Islet precursor cell (in vitro differentiated cells): ENCODE data around the gene GPATCH8.
A peak's percentile ranks its signal among the peaks of the same experiment; 100 is the strongest.

Experiments
- DNase-seq: peaks from one replicate; pipeline ENCODE4 v3.0.0-alpha.2; 2018

Gene GPATCH8

DNA sequence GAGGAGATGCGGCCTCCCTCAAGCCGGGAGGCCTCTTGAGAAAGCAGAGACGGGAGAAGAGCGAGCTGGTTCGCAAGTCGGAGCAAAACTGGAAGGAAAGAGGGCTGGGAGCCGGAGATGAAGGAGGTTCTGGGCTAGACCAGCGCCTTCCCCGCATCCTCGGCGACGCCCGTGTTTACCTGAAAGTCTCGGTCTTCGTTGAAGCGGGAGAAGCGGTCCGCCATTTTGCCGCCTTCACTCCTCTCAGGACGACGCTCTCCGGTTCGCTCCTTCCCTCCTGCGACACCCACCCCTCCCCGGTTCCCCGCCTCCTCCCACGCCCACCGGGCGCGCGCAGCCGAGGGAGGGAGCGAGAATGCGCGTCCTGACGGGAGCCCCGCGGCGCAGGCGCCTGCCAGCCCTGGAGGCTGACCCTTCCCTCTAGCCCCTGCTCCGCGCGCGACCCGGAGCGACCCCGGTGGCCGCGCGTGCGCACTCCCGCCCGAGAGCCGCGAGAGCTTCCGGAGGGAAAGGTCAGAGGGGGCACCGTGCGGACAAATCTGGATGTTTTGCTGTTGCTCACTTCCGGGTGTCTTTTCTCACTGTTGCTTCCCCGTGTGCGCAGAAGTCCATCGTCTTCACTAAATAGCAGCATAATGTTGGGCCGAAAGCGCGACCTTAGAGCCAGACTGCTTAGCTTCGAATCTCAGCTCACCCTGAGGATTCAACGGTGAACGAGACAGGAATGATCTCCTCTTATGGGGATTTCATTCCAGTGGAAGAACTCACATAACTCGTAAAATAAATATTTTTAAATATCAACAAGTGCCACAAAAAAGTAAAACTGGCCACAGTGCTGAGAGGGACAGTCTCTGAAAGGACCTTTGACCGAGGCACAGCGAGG is at the start of gene GPATCH8:
Gene GPATCH8, minus strand, starts transcription at position 260 of the 883 bp plus-strand sequence. Its CDS starts 36 bp downstream, at position 224.
- peak; percentile 100 for DNase-seq

DNA sequence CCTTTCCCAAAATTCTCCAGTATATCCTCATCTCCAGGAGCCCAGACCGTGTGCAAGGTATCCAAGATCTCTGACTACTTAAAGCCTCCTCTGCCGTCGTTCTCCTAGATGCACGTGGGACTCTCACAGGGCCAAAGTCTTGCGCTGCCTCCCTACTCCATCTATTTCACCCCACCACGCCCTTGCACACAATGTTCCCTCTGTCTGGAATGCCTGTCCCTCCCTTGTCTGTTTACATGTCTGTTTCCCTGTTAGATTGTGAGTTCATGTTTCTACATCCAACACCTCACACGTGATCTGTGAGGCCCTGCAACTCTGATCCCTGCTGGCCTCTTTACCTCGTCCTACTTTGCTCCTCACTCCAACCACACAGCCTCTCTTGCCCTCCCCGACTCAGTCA is 49.2 kb upstream of the GPATCH8 start:
- no peak for DNase-seq

DNA sequence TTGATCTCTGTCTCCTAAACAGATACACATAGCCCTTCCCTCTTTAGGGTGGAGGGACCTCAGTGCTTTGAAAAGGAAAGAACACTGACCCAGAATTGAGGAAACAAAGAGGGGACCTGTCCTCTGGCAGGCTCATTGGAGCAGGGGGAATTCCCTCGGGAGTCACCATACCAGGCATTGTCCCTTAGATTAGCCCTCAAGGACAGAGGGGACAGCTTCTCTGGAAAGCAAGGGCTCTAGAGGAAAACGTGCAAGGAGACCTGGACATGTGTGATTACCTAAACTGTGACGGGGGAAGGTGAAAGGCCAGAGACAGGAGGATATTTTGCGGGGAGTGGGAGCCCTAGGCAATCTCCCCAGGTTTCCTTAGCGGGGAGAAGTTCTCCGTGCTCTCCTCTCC is 46.5 kb upstream of the GPATCH8 start:
- DNase-seq, result no peak

DNA sequence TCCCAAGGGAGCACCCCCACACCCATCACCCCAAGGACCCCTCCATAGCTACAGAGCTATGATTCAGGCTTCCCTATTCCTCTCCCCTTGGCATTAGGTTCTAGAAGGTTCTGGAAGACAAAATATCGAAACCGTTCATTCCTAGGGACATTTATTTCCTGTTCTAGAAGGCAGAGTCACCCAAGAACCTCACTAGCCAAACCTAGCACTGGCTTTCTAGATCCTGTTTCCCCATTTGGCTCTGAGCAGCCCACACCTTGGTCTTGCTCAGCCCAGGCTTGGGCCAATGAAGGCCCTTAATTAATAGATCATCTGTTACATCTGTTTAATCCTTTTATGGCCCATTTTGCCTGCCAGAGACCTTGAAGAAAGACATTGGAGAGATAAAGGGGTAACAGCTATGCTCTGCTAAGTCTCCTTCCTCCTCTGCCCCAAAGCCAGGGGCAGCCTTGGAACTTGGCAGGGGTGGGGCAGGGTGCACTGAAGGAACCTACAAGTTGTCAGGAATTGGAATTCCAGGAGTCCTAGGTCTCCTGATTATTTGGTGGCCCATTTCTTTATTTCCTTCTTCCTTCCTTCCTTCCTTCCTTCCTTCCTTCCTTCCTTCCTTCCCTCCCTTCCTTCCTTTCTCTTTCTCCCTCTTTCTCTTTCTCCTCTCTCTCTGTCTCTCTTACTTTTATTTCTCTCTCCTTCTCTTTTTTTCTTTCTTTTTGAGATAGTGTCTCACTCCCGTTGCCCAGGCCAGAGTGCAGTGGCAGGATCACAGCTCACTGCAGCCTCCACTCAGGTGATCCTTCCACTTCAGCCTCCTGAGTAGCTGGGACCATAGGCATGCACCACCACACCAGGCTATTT is 45.4 kb upstream of the GPATCH8 start:
- no peak for DNase-seq

DNA sequence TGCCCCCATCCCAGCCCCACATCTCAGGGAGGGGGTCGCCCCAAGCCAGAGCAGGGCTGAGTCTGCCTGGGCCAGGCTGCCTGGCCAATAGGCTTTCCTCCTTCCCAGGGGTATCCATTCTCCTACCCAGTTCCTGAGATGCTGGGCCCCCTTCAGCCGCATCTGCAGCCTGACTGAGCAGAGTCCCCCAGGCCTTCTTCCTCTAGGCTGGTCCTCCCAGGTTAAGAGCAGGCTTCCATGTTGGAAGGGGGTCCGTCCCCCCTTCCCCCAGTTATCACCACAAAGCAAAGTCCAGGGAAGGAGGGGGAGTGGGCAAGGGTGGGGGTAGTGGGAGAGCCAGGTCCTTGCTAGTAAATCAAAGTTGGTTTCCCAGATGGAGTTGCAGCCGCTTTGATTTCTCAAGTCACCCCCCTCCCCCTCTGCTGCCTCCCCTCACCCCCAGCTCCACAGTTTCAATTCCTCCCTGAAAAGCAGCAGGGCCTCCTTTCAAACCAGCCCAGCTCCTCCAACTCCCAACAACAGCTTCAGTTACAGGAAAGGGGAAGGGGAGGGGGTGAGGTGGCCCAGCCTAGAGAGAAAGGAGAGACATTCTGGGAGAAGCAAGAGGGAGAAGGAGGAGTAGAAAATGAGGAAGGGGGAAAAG is 44.5 kb upstream of the GPATCH8 start:
- DNase-seq, result peak; percentile 74

DNA sequence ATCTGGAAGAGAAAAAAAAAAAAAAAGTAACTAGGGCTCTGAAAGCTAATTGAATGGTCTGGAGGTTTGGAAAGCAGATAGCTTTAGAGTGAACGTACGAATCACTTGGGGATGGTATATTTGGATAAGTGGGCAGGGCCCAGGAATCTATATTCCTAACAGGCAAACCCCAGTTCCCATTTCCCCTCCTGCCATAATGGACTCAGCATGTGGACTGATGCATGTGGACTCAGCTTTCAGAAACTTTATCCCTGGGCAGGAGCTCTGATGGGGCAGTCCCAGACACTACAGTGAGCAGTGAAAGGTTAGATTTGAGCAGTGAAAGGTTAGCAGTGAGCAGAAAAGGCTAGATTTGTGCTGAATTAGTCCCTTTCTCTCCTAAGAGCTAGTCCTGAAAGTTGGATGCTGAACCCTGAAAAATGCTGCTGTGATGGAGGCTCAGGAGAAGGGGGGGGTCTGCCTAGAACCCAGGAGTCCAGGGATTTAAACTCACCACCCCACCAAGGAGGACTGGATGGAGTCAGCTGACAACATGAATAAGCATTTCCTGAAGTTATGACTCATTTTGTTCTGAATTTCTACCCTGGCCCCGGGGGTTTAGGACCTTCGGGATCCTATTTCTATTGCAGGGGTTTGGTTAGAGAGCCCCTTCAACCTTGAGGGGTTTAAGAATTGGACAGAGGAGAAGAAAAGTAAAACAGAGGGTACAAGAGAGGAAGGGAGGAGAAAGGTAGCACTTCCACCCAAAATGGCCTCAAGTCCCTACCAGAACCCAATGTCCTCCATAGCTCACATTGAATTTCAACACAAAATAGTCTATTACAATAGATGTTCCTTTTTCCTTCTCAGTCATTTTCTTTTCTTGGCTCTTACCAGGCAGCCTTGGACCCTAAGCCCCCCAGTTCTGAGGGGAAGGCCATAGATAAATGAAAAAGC is 43.7 kb upstream of the GPATCH8 start:
- DNase-seq, result peak; percentile 60

DNA sequence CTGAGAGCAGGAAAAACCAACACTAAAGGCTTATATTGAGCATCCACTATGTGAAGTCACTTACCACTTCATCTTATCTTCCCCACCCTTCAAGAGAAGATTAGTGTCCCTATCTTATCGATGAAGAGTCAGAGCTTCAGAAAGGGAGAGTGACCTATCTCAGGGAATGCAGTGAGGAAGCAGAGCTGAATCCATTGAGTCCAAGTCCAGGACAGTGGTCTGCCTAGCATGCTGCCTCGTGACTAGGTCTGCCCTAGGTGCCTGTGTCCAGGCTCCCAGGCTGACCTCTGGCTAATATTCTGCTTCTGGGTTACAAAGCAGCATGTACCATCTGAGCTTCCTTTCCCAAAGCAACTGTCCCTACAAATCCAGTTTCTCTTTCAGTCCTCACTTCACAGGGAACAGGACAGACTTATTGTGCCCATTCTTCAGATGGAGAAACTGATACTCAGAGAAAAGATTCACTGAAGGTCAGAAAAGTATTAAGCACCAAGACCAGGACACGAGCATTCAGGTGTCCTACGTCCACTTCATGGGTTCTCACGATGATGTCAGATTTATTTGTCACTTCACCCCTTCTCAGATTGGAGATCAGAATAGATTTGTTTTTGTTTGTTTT is 40.8 kb upstream of the GPATCH8 start:
- no peak for DNase-seq

DNA sequence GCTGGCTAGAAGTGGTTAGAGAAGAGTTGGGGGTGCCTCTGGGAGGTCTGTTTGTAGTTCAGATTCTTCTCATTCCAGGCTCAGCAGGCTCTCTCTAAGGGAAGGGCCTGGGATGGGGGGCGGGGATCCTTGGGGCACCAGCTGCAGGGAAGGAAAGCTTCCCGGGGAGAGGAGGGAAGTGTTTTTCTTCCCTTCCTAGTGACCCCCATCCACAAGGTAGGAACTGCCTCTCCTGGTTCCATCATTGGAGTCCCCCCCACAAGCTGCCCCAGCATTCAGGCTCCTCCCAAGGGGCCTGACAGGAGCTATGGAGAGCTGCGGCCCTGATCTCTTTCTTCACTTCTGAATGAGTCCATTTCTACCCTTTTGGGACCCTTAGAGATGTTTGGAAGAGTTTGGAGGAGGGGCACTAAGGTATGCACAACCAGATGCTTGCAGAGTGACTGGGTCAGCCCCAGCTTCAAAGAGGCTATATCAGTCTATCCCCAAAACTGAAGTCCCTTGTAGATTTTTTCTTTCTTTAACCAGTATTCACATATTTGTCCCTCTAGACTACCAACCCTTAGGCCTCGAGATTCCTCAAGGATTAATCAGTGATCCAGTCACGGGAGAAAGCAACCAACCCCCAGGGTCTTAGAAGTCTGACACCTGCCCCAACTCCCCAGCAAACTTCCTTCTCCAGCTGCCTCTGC is 40.2 kb upstream of the GPATCH8 start:
- DNase-seq, result peak; percentile 97

DNA sequence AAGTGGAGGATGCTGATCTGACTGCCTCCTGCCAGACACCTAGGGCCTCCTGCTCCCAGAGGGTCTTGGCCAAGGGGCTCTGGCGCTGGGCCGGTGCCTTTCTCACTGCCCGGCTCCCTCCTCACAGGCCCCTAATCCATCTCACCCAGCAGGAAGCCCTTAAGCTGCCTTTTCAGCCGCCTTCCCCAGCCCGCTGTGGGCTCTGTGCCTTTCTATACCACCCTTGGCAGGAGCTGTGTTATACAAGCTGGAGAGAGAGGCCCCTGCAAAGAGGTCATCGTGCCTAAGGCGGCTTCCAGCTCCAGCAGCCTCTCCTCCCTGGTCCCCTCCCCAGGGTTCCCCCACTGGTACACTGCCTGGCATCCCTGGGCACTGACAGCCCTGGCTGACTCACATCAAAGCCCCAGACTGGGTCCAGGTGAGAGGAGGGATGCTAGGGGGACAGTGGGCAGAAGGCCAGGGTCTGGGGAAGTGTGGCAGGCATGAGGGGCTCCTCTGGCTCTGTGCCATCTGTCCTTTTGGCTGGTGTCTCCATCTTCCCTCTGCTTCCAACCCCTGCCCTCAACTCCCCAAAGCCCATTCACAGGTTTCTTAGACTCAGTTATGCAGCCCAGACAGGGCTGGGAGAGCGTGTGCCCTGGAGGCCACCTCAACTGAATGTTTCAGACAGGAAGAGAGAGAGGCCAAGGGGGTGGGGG is 38.8 kb upstream of the GPATCH8 start:
- DNase-seq, result peak; percentile 80

DNA sequence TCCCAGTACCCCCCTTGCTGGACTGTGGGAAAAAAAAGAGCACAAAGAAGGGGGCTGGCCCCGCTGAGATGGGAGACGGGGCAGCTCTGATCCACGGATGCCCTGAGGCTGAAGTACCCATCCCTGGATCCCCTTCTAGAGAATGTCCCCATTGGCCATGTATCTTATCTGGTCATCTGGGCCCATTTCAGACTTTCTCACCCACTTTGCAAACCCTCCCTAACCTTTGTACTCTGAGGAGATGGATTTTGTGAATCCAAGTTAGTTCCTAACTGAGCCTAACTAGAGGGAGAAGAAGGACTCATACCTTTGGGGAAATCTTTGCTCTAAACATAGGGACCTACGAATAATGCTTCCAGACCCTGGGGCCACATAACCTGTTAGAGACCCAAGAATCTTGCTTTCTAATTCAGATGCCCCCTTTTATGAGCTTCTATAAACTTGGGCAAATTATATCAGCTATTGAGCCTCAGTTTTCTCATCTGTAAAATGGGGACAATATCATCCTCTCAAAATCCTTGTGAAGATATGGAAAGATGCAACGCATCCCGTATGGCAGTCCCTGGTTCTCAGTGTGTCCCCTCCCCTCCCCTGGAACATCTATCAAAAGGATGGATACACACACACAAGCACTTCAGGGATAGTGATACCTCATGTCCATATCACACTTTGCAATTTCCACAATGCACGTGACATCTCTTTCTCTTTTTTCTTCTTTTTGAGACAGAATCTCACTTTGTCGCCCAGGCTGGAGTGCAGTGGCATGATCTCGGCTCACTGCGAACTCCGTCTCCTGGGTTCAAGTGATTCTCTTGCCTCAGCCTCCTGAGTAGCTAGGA is 37.3 kb upstream of the GPATCH8 start:
- DNase-seq, result no peak

DNA sequence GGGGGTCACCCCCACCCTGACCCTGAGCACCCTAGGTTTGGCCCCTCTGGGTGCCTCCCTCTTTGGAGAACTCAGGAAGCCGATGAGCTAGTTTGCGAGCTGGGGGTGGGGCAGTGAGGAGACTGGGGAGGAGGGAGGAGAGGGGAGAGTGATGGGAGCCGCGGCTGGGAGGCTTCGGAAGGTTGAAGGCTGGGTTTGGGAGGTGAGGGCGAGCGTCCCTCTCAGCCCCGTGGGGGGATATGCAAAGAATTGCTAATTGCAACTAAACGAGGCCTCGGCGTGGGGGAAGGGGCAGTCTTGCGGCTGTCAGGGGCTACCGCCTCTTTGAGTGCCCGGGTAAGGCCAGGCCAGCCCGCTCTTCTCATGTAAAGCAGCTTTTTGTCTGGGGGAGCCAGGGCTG is 36.5 kb upstream of the GPATCH8 start:
- DNase-seq, result peak; percentile 84

DNA sequence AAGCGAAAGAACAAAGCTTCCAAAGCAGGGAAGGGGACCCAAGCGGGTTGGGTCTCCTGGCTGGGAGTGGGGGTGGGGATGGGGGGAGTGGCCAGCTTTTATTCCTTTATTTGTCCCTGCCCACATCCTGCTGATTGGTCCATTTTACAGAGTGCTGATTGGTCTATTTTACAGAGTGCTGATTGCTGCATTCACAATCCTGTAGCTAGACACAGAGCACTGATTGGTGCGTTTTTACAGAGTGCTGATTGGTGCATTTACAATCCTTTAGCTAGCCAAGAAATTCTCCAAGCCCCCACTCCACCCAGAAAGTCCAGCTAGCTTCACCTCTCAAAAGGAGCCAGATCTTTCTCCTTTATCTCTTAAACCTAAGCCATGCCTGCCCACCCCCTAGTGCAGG is 34.7 kb upstream of the GPATCH8 start:
- DNase-seq, result peak; percentile 26

DNA sequence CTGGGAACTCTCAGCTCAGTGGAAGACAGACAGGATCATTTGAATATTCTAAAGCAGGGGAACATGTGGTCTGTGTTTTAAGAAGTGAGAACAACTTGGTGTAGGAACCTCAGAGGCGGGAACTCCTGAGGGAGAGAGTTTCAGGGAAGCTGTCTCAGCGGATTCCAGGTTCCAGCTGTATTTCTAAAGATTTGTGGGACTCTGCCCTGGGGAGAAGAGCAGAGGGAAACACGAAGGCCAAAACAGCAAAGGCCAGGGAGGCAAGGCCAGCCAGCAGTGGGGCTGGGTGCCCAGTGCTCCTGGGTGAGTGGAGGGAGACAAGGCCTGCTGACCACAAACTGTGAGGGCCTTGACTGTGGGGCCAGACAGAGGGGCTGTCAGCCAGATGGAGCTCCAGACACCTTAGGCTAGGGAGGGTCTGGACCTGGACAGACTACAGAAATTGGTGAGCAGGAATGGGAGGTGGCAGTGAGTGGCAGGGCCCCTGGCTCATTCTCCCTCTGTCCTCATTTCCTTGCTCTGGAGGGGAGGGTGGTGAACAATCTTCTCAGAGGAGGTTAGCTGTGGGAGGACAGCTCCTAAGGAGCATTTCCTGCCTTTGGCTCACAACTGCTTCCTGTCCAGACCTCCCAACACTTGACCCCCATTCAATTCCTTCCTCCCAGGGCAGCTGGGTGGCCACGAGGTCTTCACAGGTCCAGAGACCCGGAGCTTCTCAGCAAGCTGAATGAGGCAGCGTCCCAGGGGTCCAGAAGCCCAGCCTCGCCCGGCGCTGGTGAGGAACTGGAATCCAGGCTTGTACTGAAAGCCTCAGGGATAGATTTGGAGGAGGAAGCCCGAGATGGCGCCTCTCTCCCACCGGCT is 33.1 kb upstream of the GPATCH8 start:
- DNase-seq, result peak; percentile 92

DNA sequence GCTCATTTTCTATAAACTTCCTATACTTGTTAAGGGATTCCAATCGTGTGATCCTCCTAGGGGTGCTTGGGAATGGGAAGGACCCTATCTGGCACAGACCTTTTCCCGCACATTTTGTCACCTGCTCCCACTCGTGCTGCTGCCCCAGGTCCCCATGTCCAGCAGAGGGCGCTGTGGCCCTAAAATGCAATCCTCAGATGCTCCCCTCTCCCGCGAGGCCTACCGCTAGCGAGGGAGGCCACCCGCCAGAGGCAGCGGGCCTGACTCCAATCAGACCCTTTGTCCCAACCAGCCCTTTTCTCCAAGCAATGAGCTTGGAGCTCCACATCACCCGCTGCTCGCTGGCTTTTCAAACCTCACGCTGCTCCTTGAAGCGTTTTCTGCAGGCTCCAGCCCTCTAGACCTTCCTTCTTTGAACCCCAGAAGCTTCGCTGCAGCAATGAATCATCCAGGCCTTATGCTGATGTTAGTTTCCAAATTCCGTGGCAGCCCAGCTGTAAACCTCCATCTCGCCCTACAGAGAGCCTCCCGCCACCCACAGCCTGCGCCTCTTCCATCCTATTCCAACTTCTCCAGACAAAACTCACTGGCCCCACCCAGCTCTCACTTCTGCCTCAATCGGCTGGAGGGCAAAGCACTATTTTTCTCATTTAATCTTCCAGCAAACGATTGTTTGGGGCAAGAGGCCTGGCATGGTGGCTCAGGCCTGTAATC is 30.5 kb upstream of the GPATCH8 start:
- DNase-seq, result peak; percentile 97

DNA sequence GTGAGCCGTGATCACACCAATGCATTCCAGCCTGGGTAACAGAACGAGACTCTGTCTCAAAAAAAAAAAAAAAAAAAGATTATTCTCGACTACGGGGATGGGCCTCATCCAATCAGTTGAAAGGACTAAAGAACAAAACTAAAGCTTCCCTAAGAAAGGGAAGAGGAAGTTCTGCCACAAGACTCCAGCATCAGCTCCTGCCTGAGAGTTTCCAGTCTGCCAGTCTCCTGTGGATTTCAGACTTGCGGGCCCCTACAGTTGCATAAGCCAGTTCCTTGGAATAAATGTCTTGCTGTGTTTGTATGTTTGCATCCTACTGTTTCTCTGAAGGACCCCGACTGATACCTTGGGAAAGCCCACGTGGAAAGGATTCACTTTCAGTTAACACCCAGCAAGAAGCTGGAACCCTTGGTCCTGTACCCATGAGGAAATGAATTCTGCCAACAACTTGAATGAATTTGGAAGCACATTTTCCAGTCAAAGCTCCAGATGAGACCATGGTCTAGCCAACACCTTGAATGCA is 27.8 kb upstream of the GPATCH8 start:
- DNase-seq, result no peak

DNA sequence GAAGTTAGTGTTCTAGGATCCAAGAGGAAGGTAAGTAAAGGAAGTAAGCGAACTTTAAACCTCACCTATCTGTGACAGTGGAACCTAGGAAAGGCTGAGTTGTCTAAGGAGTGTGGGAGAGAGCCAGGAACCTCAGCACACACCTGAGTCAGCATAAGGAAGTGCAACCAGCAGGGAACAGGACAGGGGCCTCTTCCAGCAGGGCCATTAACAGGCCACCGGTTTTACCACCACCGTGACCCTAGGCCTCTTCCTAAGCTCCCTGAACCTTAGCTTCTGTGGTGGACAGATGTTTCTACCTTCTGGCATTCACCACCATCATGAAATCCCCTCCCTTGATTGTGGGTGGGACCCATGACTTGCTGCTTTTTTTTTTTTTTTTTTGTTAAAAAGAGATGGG is 26.7 kb upstream of the GPATCH8 start:
- DNase-seq, result no peak

DNA sequence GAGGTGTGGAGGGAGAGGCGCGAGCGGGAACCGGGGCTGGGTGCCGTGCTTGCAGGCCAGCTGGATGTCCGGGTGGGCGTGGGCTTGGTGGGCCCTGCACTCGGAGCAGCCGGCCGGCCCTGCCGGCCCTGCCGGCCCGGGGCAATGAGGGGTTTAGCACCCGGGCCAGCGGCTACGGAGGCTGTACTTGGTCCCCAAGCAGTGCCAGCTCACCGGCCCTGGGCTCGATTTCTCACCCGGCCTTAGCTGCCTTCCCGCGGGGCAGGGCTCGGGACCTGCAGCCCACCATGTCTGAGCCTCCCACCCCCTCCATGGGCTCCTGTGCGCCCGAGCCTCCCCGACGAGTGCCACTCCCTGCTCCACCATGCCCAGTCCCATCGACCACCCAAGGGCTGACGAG is 24.7 kb upstream of the GPATCH8 start:
- no peak for DNase-seq

DNA sequence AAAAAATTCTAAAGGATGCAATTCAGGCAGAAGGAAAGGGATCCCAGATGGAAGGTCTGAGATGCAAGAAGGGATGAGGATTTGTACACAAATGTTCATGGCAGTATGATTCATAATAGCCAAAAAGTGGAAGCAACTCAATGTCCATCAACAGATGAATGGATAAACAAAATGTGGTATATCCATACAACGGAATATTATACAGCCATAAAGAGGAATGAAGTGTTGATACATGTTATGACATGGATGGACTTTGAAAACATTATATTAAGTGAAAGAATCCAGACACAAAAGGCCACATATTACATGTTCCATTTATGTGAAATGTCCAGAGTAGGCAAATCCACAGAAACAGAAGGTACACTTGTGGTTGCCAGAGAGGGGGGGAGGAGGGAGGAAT is 23.9 kb upstream of the GPATCH8 start:
- no peak for DNase-seq
